Skeletal muscle satellite cell (primary cell): ENCODE measurements around the gene WNK3.

ENCODE experiments used
- H3K27me3 ChIP-seq: 2 replicates; pipeline ENCODE4 v1.7.0; 2013; ENCODE audit warnings: low read length; ENCODE audit not compliant: control insufficient read depth, insufficient read depth
- H3K36me3 ChIP-seq: 2 replicates; pipeline ENCODE4 v1.7.0; 2013; ENCODE audit warnings: mild to moderate bottlenecking, control low read depth, low read length; ENCODE audit not compliant: insufficient read depth
- H3K4me1 ChIP-seq: 2 replicates; pipeline ENCODE4 v1.7.0; 2013; ENCODE audit warnings: low read length; ENCODE audit not compliant: control insufficient read depth, insufficient read depth
- H3K4me2 ChIP-seq: 2 replicates; pipeline ENCODE4 v1.7.0; 2013; ENCODE audit warnings: mild to moderate bottlenecking, low read length
- H3K4me3 ChIP-seq: 2 replicates; pipeline ENCODE4 v1.7.0; 2013; ENCODE audit warnings: low read length
- H3K9ac ChIP-seq: 2 replicates; pipeline ENCODE4 v1.7.0; 2013; ENCODE audit warnings: mild to moderate bottlenecking, low read depth, low read length, moderate library complexity
- H3K9me3 ChIP-seq: replicated peaks from 2 replicates; pipeline ENCODE4 v1.7.0; 2013; ENCODE audit warnings: mild to moderate bottlenecking, control low read depth, low read length

Gene WNK3

DNA sequence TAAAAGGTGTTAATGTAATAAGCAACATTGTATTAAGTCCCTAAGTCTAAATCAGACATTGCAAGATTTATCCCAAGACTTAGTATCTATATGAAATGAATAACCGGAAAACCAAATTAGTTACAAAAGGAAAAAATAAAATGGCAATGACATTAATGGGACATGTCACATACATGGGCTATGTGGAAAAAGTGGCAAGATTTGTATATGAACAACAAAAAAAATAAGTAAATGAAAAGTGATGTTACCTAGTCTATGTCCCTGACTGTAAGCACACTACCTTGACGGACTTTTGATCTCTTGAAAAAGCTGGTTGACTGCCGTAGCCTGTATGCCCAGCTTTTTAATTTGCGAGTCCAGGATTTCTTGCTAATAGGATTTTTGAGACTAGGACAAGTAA, 119.3 kb downstream of the WNK3 start:
- H3K36me3 ChIP-seq: no peaks in the 10 kb centered on the region

DNA sequence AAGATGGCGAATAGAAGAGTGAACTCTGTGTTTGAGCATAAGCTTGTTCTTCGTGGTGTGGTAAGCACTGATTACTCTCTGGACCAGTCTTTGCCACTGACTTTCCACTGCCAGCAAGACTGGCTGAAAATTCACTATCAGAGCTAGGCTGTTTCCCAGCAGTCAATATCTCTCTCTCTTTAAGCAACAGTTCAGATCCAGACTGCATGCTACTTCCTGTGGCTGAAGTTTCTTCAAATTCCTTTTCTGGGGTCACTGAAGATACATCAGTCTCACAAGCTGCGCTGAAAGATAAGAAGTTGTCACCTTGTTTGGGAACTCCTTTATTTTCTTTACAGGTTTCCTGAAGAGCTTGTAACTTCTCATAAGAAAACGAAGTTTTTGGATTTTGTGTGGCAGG, 120.8 kb downstream of the WNK3 start:
- H3K36me3 ChIP-seq: no peaks in the 10 kb centered on the region
- no peaks in the 10 kb centered on the region for H3K27me3 ChIP-seq
- no peak overlapping the region for H3K9ac ChIP-seq
- H3K4me1 ChIP-seq: no peaks in the 10 kb centered on the region
- no peak overlapping the region for H3K4me3 ChIP-seq
- no peaks in the 10 kb centered on the region for H3K9me3 ChIP-seq
- no peak overlapping the region for H3K4me2 ChIP-seq

More for the DNA sequence above, 119.3 kb downstream of the WNK3 start:
- H3K9ac ChIP-seq: no peak overlapping the region
- no peaks in the 10 kb centered on the region for H3K27me3 ChIP-seq
- no peaks in the 10 kb centered on the region for H3K9me3 ChIP-seq
- H3K4me3 ChIP-seq: no peak overlapping the region
- H3K4me1 ChIP-seq: no peaks in the 10 kb centered on the region
- H3K4me2 ChIP-seq: no peak overlapping the region

DNA sequence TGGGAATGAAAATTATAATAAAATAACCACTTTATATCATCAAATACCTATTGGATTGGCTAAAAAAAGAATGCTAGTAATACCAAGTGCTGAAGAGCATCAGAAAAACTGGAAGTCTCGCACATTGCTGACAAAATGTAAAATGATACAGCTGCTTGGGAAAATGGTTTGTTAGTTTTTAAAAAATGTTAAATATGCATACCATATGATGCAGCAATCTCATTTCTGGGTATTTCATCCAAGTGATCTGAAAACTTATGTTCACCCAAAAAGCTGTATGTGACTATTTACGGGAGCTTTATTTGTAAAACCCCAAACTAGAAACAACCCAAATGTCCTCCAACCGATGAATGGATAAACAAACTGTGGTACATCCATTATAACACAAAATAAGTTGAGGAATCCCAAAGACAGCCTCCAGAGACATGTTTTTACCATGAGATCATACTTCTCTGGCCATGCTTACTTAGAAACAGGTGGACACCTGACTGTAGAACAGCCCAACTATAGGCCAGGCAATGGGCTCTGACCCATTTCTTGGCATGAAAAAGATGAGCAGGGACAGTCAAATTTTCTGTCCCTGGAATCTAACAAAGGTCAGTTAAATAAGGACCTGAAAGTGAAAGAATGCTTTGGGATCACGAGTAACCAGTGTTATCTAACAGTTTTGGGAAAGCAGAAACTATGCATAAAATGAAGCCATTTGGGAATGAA, 127.3 kb downstream of the WNK3 start:
- H3K4me3 ChIP-seq: no peak overlapping the region
- H3K9me3 ChIP-seq: no peaks in the 10 kb centered on the region
- H3K36me3 ChIP-seq: no peaks in the 10 kb centered on the region
- H3K9ac ChIP-seq: no peak overlapping the region
- no peak overlapping the region for H3K4me2 ChIP-seq
- H3K4me1 ChIP-seq: no peaks in the 10 kb centered on the region
- H3K27me3 ChIP-seq: no peaks in the 10 kb centered on the region

DNA sequence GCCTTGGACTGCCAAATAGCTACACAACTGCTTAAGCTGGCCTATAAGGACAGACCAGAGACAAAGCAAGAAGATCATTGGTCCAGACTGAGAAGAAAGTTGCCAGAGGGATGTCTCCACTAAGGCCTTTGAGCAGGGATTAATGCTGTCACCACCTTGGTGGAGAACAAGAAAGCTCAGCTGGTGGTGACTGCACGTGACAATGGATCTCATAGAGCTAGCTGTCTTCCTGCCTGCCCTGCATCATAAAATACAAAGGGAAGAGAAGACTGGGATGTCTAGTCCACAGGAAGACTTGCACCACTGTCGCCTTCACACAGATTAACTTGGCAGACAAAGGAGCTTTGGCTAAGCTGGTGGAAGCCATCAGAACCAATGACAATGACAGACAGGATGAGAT, 134.3 kb downstream of the WNK3 start:
- Histone ChIP-seq H3K9me3 (no peaks in the 10 kb centered on the region), H3K9ac (no peak overlapping the region), H3K36me3 (no peaks in the 10 kb centered on the region), H3K27me3 (no peaks in the 10 kb centered on the region), H3K4me3 (no peak overlapping the region), H3K4me2 (no peak overlapping the region), H3K4me1 (no peaks in the 10 kb centered on the region)

DNA sequence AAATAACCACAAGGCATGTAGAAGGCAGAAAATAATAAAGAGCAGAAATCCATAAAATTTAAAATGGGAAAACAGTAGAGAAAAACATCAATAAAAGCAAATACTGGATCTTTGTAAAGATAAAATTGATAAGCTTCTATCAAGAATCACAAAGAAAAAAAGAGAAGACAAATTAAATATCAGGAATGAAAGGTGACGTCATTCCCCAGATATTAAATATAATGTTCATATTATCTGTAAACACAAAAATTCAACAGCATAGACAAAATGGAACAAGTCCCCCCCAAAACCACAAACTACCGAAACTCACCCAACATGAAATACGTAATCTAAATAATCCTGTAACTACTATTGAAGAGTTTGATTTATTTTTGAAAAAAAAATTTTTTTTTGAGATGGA, 144.2 kb downstream of the WNK3 start:
- no peaks in the 10 kb centered on the region for H3K27me3 ChIP-seq
- no peaks in the 10 kb centered on the region for H3K9me3 ChIP-seq
- H3K4me1 ChIP-seq: peaks cover 6% of the 10 kb centered on the region
- H3K4me2 ChIP-seq: no peak overlapping the region
- H3K4me3 ChIP-seq: no peak overlapping the region
- H3K9ac ChIP-seq: no peak overlapping the region
- no peaks in the 10 kb centered on the region for H3K36me3 ChIP-seq

- peaks cover 6% of the 10 kb centered on the region for H3K4me1 ChIP-seq
- peak overlapping the region; percentile 20 for H3K4me2 ChIP-seq
- no peaks in the 10 kb centered on the region for H3K9me3 ChIP-seq
- no peaks in the 10 kb centered on the region for H3K27me3 ChIP-seq
- no peak overlapping the region for H3K4me3 ChIP-seq
- H3K9ac ChIP-seq: no peak overlapping the region
- no peaks in the 10 kb centered on the region for H3K36me3 ChIP-seq
These were observed 149.3 kb downstream of the WNK3 start for GRCh38 chrX:54208531-54208930.

DNA sequence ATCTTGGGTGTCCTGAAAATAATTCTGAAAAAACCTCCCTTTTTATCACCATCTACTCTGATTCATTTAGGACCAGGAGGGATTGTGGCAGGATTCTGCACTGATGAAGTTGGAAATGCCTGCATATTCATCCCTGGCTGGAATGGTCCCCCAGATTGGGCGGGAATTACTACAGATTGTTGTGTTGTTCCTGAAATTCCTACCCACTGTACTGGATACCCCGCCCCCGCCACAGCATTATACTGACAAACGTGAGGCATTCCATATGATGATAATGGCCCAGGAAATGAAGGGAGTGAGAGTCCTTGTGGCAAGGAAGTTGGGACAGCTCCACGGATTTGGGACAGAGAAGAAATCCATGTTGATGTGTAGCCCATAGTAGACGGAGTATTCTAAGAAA, 159.6 kb downstream of the WNK3 start:
- H3K4me3 ChIP-seq: no peak overlapping the region
- no peaks in the 10 kb centered on the region for H3K36me3 ChIP-seq
- no peaks in the 10 kb centered on the region for H3K27me3 ChIP-seq
- H3K9ac ChIP-seq: no peak overlapping the region
- no peaks in the 10 kb centered on the region for H3K9me3 ChIP-seq
- no peaks in the 10 kb centered on the region for H3K4me1 ChIP-seq
- H3K4me2 ChIP-seq: no peak overlapping the region

DNA sequence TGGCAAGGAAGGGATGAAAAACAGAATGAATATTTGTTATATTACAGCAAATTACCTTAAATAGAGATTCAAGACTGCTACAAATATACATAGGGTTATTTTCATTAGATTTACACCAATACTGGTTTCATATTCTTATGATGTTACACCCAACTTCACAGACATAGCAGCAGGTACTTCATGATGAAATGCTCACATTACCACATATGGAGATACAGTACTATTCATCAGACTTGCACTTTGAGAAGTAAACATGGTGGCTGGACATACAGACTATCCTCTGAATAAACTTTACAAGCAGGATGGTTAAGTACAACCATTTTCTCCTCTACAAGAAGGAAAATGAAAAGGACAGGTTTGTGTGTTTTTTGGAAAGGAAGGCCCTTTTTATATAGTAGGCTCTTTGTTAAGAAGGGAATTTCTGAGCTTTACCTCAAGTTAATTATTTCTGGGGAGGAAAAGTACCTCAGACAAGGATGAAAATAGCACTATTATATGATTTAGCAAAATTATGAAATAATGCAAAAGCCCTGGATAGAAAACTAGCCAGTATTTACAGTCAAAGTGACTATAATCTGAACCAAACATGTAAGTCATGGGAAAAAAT, 162.8 kb downstream of the WNK3 start:
- Histone ChIP-seq H3K4me1 (no peaks in the 10 kb centered on the region), H3K27me3 (no peaks in the 10 kb centered on the region), H3K36me3 (no peaks in the 10 kb centered on the region), H3K9me3 (no peaks in the 10 kb centered on the region), H3K4me2 (no peak overlapping the region), H3K9ac (no peak overlapping the region), H3K4me3 (no peak overlapping the region)

DNA sequence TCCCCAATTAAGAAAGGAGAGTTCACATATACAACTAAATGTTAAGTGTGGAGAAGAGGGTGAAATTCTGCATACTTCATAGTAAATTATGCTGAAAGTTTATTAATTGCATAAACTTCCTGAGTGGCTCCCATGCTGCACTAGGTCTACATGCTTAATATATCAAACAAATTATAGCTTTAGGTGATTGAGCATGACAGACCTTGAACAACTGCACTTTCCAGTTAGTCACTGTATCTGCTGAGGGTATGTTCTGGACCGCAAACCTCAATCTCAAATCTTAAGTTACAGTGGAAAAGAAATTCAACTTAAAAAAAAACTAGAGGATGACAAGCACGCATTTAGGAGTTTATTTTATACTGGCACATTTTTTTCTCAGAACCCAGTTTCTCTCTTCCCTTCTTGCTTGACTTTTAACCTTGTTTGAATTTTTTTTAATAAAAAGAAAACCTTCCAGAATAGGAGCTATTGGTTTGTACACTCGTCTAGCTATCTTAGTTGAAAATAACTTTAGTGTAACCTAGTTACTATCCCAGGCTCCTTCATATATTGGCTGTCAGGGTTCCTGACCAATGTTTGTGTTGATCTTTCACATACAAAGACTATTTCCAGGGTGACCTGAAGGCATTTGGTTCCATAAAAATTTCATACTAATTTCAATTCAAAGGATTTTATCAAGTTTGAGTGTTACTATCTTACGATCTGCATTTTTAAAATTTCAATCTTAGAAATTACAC, 164.6 kb downstream of the WNK3 start:
- H3K4me1 ChIP-seq: no peaks in the 10 kb centered on the region
- H3K9ac ChIP-seq: no peak overlapping the region
- H3K4me2 ChIP-seq: no peak overlapping the region
- H3K4me3 ChIP-seq: no peak overlapping the region
- H3K27me3 ChIP-seq: no peaks in the 10 kb centered on the region
- H3K36me3 ChIP-seq: no peaks in the 10 kb centered on the region
- no peaks in the 10 kb centered on the region for H3K9me3 ChIP-seq

- Histone ChIP-seq H3K4me3 (no peak overlapping the region), H3K4me1 (no peaks in the 10 kb centered on the region), H3K9ac (no peak overlapping the region), H3K9me3 (no peaks in the 10 kb centered on the region), H3K4me2 (no peak overlapping the region), H3K36me3 (no peaks in the 10 kb centered on the region), H3K27me3 (no peaks in the 10 kb centered on the region)
These were observed 173.4 kb downstream of the WNK3 start for GRCh38 chrX:54184474-54184873.

- Histone ChIP-seq H3K4me1 (peaks cover 9% of the 10 kb centered on the region), H3K9ac (peak within 1 kb of the TSS; percentile 84), H3K4me2 (peak within 1 kb of the TSS; percentile 88), H3K27me3 (no peaks in the 10 kb centered on the region), H3K36me3 (no peaks in the 10 kb centered on the region), H3K4me3 (peak within 1 kb of the TSS; percentile 85), H3K9me3 (no peaks in the 10 kb centered on the region)
These were observed 174.8 kb downstream of the WNK3 start, which contains the start of gene FAM120C for GRCh38 chrX:54182864-54183613. Gene FAM120C (minus strand): TSS chrX:54183254. CDS start chrX:54183198, 56 bp downstream.
